Left kidney (tissue), 2 donors: ENCODE results near the gene CLASP1. TPM values are rescaled to one million over a fixed set of nuclear protein-coding genes. Genes with fewer than 3 reads are reported as not detected.
"Not testable (repeated sequence)": the region's sequence is repeated elsewhere in the genome, so short reads cannot be mapped to it uniquely, and the experiment has no call there.

Source experiments
- DNase-seq: peaks from one replicate; pipeline ENCODE4 v3.0.0-alpha.2; 2013
- polyA plus RNA-seq: library from polyadenylated mRNA; unstranded; fragments of 120-200 nt; gene quantifications from one replicate; pipeline ENCODE4 v1.2.1, GENCODE V29; 2013; ENCODE audit not compliant: insufficient read length

CLASP1 gene
- polyA plus RNA-seq, 1 donor: 54.6 TPM

GRCh38 chr2:121663434-121663833 lies 14.2 kb upstream of the CLASP1 start:
- DNase-seq: no peak

GRCh38 chr2:121662656-121663055 lies 13.4 kb upstream of the CLASP1 start:
- DNase-seq: no peak

GRCh38 chr2:121659933-121660332 lies 10.7 kb upstream of the CLASP1 start:
- DNase-seq: no peak

- DNase-seq: not testable (repeated sequence)
Measured at GRCh38 chr2:121658393-121658792, 9.1 kb upstream of the CLASP1 start.

- DNase-seq: no peak
Measured at GRCh38 chr2:121653035-121653434, 3.8 kb upstream of the CLASP1 start.

GRCh38 chr2:121650315-121650930 lies 1.2 kb upstream of the CLASP1 start:
- peak; percentile 19 for DNase-seq

- peak; percentile 96 for DNase-seq
Measured at GRCh38 chr2:121649596-121650314, 493 bp upstream of the CLASP1 start.

- peak; percentile 39 for DNase-seq
Measured at GRCh38 chr2:121648206-121649148, 785 bp downstream of the CLASP1 start.

GRCh38 chr2:121647396-121647795 lies 1.9 kb downstream of the CLASP1 start:
- DNase-seq: no peak

- no peak for DNase-seq
Measured at GRCh38 chr2:121644715-121645114, 4.5 kb downstream of the CLASP1 start.

GRCh38 chr2:121643877-121644276 lies 5.4 kb downstream of the CLASP1 start:
- DNase-seq: no peak

- no peak for DNase-seq
Measured at GRCh38 chr2:121640380-121641316, 8.6 kb downstream of the CLASP1 start.

- DNase-seq: not testable (repeated sequence)
Measured at GRCh38 chr2:121639846-121640245, 9.4 kb downstream of the CLASP1 start.

- DNase-seq: no peak
Measured at GRCh38 chr2:121638333-121638732, 10.9 kb downstream of the CLASP1 start.

GRCh38 chr2:121635371-121635770 lies 13.9 kb downstream of the CLASP1 start:
- DNase-seq: no peak

GRCh38 chr2:121634354-121635307 lies 14.6 kb downstream of the CLASP1 start:
- DNase-seq: no peak

- no peak for DNase-seq
Measured at GRCh38 chr2:121633463-121633862, 15.8 kb downstream of the CLASP1 start.

- no peak for DNase-seq
Measured at GRCh38 chr2:121627525-121628050, 21.7 kb downstream of the CLASP1 start.

GRCh38 chr2:121626777-121627524 lies 22.3 kb downstream of the CLASP1 start:
- no peak for DNase-seq
